ENCODE results near the gene RGL4. TPM values are rescaled to one million over a fixed set of nuclear protein-coding genes. Genes with fewer than 3 reads are reported as not detected.

RGL4 gene
- total and polyA plus RNA-seq, 2 of the 8 experiments (the other 6 are each of a cell fraction or from before 2014, with no cell fraction given) = not detected

DNA sequence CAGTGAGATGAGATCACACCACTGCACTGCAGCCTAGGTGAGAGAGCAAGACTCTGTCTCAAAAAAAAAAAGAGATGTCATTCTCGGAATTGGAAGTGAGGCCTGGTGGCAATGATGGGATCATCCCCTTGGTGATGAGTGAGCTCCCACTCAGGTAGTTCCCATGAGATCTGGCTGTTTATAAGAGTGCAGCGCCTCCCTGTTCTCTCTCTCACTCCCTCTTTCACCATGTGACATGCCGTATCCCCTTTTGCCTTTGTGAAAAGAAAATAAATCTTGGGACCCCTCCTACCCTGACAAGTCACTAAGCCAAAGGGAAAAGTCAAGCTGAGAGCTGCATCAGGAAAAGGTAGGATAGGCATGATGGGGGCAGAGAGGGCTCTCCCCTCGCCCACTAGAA is 31.3 kb downstream of the RGL4 start:
- no peaks in the 10 kb centered on the region for H3K23me2 ChIP-seq (ENCODE audit: low read depth, low read length)
- no peak for FAIRE-seq
- 82% methylated on average over 4 of the region's 4 CpGs; no CpG with 5 or more reads in 1 of the 2 experiments for WGBS, 2 experiments (ENCODE audit: extremely low coverage in 1 of 2, insufficient coverage in 1 of 2, insufficient read length in 1 of 2, insufficient replicate concordance in 2 of 2, low coverage in 1 of 2, low lambda C conversion rate in 2 of 2, missing lambda C conversion rate in 1 of 2)
- no peak overlapping the region for H2BK120ac ChIP-seq (replicated peaks; ENCODE audit: low read depth, low read length)
- H4K8ac ChIP-seq (ENCODE audit: extremely low read depth, insufficient read depth, low read length) = no peak overlapping the region
- H3K4me2 ChIP-seq (ENCODE audit: insufficient read depth in 1 of 2, low read depth in 2 of 2, low read length in 2 of 2) = no peak overlapping the region
- no peaks in the 10 kb centered on the region for H3K27me3 ChIP-seq (replicated peaks in 1 of 4; ENCODE audit: control insufficient read depth in 3 of 4, extremely low read depth in 1 of 4, insufficient read depth in 3 of 4, low read length in 3 of 4)
- no peak overlapping the region for H2BK15ac ChIP-seq (ENCODE audit: low read length)
- H3K9me3 ChIP-seq (ENCODE audit: insufficient read depth in 2 of 2, low read depth in 1 of 2, low read length in 1 of 2) = no peaks in the 10 kb centered on the region
- H4K5ac ChIP-seq (ENCODE audit: insufficient read length, low read depth, low read length) = no peak overlapping the region
- ChIA-PET POLR2A (ENCODE audit: partially characterized antibody) (no interaction called here), CTCF (ENCODE audit: partially characterized antibody) (interaction anchor here (0.6 to 1.4 kb wide), 4 partner anchors 9 to 1503 kb away, joined by 3 to 5 read pairs (median 4); no protein-coding TSS in a partner anchor)
- no peak overlapping the region for H2AFZ ChIP-seq (ENCODE audit: low read length)
- DNase-seq (ENCODE audit: low read depth in 1 of 2, low spot score in 2 of 2) = no peak
- H3K36me3 ChIP-seq (ENCODE audit: control insufficient read depth in 2 of 4, insufficient read depth in 4 of 4, low read length in 3 of 4) = no peaks in the 10 kb centered on the region
- H3K56ac ChIP-seq (replicated peaks; ENCODE audit: insufficient read length, low read depth, low read length) = no peak overlapping the region
- H3K14ac ChIP-seq (ENCODE audit: insufficient read length) = no peak overlapping the region
- no peak overlapping the region for H2AK5ac ChIP-seq (ENCODE audit: low read depth, low read length)
- no peak overlapping the region for H3K4me3 ChIP-seq (ENCODE audit: extremely low read depth in 1 of 4, insufficient read depth in 2 of 4, low read depth in 3 of 4, low read length in 4 of 4)
- H4K20me1 ChIP-seq (replicated peaks in 1 of 2; ENCODE audit: control insufficient read depth in 1 of 2, insufficient read depth in 2 of 2, low read length in 2 of 2) = no peaks in the 10 kb centered on the region
- no peak overlapping the region for H3K18ac ChIP-seq (ENCODE audit: extremely low read depth, low read length)
- H2BK20ac ChIP-seq (ENCODE audit: low read length) = no peak overlapping the region
- H3K9ac ChIP-seq (replicated peaks in 1 of 4; ENCODE audit: extremely low read depth in 1 of 4, low read depth in 3 of 4, low read length in 3 of 4) = no peak overlapping the region
- H3K4me1 ChIP-seq (replicated peaks in 1 of 4; ENCODE audit: control insufficient read depth in 3 of 4, insufficient read depth in 4 of 4, low read length in 3 of 4) = peaks cover 0 to 5% (median 2%) of the 10 kb centered on the region in 4 experiments; a peak in 5 of 7 replicates
- no peaks in the 10 kb centered on the region for H3K79me2 ChIP-seq (ENCODE audit: control insufficient read depth in 1 of 2, insufficient read depth in 2 of 2, low read length in 2 of 2)
- no peak overlapping the region for H3K4ac ChIP-seq (replicated peaks; ENCODE audit: insufficient read length, low read depth, low read length)
- H2BK5ac ChIP-seq (ENCODE audit: low read depth, low read length) = no peak overlapping the region
- H4K91ac ChIP-seq (replicated peaks; ENCODE audit: insufficient read length, low read length) = no peak overlapping the region
- no peak overlapping the region for H2BK12ac ChIP-seq (ENCODE audit: low read depth, low read length)
- H3K23ac ChIP-seq (ENCODE audit: insufficient read length) = no peak overlapping the region
- H3K27ac ChIP-seq (ENCODE audit: low read depth, low read length) = no peak overlapping the region
- H3K79me1 ChIP-seq (ENCODE audit: low read depth, low read length) = no peaks in the 10 kb centered on the region
- TF ChIP-seq ASH2L (IDR thresholded peaks at IDR 0.05; ENCODE audit: low read length) (no peak), CTCF (IDR thresholded peaks at IDR 0.05; ENCODE audit: control extremely low read depth in 1 of 3, insufficient read depth in 1 of 3, low read depth in 1 of 3, low read length in 3 of 3) (no peak), RBBP5 (IDR thresholded peaks at IDR 0.05; ENCODE audit: borderline replicate concordance, low read depth, low read length) (no peak), BACH1 (IDR thresholded peaks at IDR 0.05; ENCODE audit: low read length) (no peak), MAFK (IDR thresholded peaks at IDR 0.05; ENCODE audit: low read depth, low read length) (no peak), CHD2 (IDR thresholded peaks at IDR 0.05; ENCODE audit: low read length) (no peak), E2F6 (IDR thresholded peaks at IDR 0.05) (no peak), CREB1 (IDR thresholded peaks at IDR 0.05) (no peak), PHF8 (conservative IDR thresholded peaks at IDR 0.05; ENCODE audit: low read depth, low read length) (no peak), TBP (IDR thresholded peaks at IDR 0.05; ENCODE audit: low read depth, low read length) (no peak), KDM5A (IDR thresholded peaks at IDR 0.05; ENCODE audit: low read length) (no peak), MAX (IDR thresholded peaks at IDR 0.05) (no peak)

Data from H1 (cell line).